K562 (cell line): ENCODE results near the gene SHC1. TPM values are rescaled to one million over a fixed set of nuclear protein-coding genes. Genes with fewer than 3 reads are reported as not detected.

ENCODE experiments used
- ATF7 ChIP-seq: fragments of 450-650 bp; IDR thresholded peaks from 2 replicates; pipeline ENCODE4 v1.7.1; 2014; ENCODE audit warnings: mild to moderate bottlenecking, moderate library complexity
- BCOR ChIP-seq: fragments of 450-650 bp; IDR thresholded peaks from 2 replicates; pipeline ENCODE4 v1.6.1; 2016
- CSDE1 ChIP-seq, 2 experiments: fragments of 450-650 bp; IDR thresholded peaks; 2 replicates each; pipeline ENCODE4 v1.6.1; 2016; ENCODE audit warnings: mild to moderate bottlenecking in 1 of 2
- E2F3 ChIP-seq: fragments of 250-450 bp; sonication (Bioruptor Pico); IDR thresholded peaks from 2 replicates; pipeline ENCODE4 v1.4.0; 2020; ENCODE audit warnings: mild to moderate bottlenecking
- ELF1 ChIP-seq: fragments of 200-800 bp; sonication (Bioruptor generic); IDR thresholded peaks from 2 replicates; pipeline ENCODE4 v1.6.1; 2016; ENCODE audit warnings: missing genetic modification characterization, missing compliant biosample characterization
- ETV6 ChIP-seq, 3 experiments: fragments of 150-350 bp in 1 of 3; sonication (generic) in 1 of 3; formaldehyde crosslinking in 1 of 3; IDR thresholded peaks; 2 replicates each; pipeline versions ENCODE4 v1.6.1 to v1.8.0; 2014 to 2022; ENCODE audit warnings: borderline replicate concordance in 2 of 3, low read depth in 2 of 3, antibody characterized with exemption in 1 of 3, low read length in 1 of 3, mild to moderate bottlenecking in 1 of 3, missing genetic modification reagents in 1 of 3
- ILF3 ChIP-seq: fragments of 450-650 bp; IDR thresholded peaks from 2 replicates; pipeline ENCODE4 v1.6.1; 2018; ENCODE audit warnings: antibody characterized with exemption, mild to moderate bottlenecking, moderate library complexity, borderline replicate concordance
- IRF9 ChIP-seq: fragments of 450-650 bp; IDR thresholded peaks from 2 replicates; pipeline ENCODE4 v1.6.1; 2016; ENCODE audit warnings: missing biosample characterization, missing genetic modification characterization
- NR2C2 ChIP-seq, 2 experiments: fragments of 200-800 bp in 1 of 2; sonication (Bioruptor generic) in 1 of 2; sonication (generic) in 1 of 2; formaldehyde crosslinking in 1 of 2; IDR thresholded peaks; 2 replicates each; pipeline versions ENCODE4 v1.6.1 to v1.8.0; 2016 to 2022; ENCODE audit warnings: mild to moderate bottlenecking in 1 of 2, missing compliant biosample characterization in 1 of 2, missing genetic modification characterization in 1 of 2, missing genetic modification reagents in 1 of 2
- NR3C1 ChIP-seq: sonication (generic); formaldehyde crosslinking; IDR thresholded peaks from 2 replicates; pipeline ENCODE4 v1.8.1; 2022; ENCODE audit warnings: missing genetic modification reagents
- PML ChIP-seq: IDR thresholded peaks from 2 replicates; pipeline ENCODE4 v1.6.1; 2012; ENCODE audit warnings: low read length, inconsistent platforms
- RBFOX2 ChIP-seq: fragments of 200-400 bp; formaldehyde crosslinking; IDR thresholded peaks from 2 replicates; pipeline ENCODE4 v1.6.1; 2017; ENCODE audit warnings: low read depth, mild to moderate bottlenecking, low read length, moderate library complexity
- RFX7 ChIP-seq: fragments of 250-450 bp; sonication (Bioruptor Pico); IDR thresholded peaks from 2 replicates; pipeline ENCODE4 v1.5.1; 2021; ENCODE audit warnings: mild to moderate bottlenecking
- ZC3H8 ChIP-seq: fragments of 450-650 bp; IDR thresholded peaks from 2 replicates; pipeline ENCODE4 v1.6.1; 2017
- ZNF224 ChIP-seq: sonication (generic); formaldehyde crosslinking; IDR thresholded peaks from 2 replicates; pipeline ENCODE4 v1.8.0; 2022; ENCODE audit warnings: mild to moderate bottlenecking, missing genetic modification reagents
- ZNF445 ChIP-seq: fragments of 250-450 bp; sonication (Bioruptor Pico); IDR thresholded peaks from 2 replicates; pipeline ENCODE4 v1.4.0; 2020; ENCODE audit warnings: low read depth, mild to moderate bottlenecking, moderate library complexity
- ZNF584 ChIP-seq: fragments of 200-800 bp; sonication (Bioruptor generic); IDR thresholded peaks from 2 replicates; pipeline ENCODE4 v1.6.1; 2016; ENCODE audit warnings: low read depth, mild to moderate bottlenecking, missing genetic modification characterization, missing compliant biosample characterization
- polyA plus RNA-seq, 8 experiments: library from polyadenylated mRNA; depleted of rRNA in 4 of 8; stranded (reverse) in 5 of 8; unstranded in 3 of 8; fragments of >200 nt; fragmentation: Nextera tagmentation in 2 of 8; fragmentation: Illumina TruSeq in 1 of 8; extraction: Ambion mirVana in 2 of 8; extraction: Trizol in 1 of 8; gene quantifications; 2 replicates each; pipeline versions ENCODE4 v1.2.1 to v1.2.3, GENCODE V29; 2011 to 2014; ENCODE audit warnings: inconsistent platforms in 1 of 8, missing spikeins in 1 of 8
- total RNA-seq, 7 experiments: library from RNA; depleted of rRNA in 6 of 7; stranded (reverse); fragments of >200 nt in 6 of 7; fragmentation: Illumina TruSeq in 2 of 7; extraction: Trizol in 2 of 7; gene quantifications; 2 replicates each; pipeline versions ENCODE4 v1.2.1 to v1.2.3, GENCODE V29; 2011 to 2021; ENCODE audit warnings: low replicate concordance in 1 of 7
- TF ChIP-seq, protein P1 (sequence below): sonication (generic); formaldehyde crosslinking; IDR thresholded peaks from 2 replicates; pipeline ENCODE4 v1.8.1; 2023; ENCODE audit warnings: mild to moderate bottlenecking, missing genetic modification reagents, moderate library complexity
- TF ChIP-seq, protein P2 (sequence below), 2 experiments: IDR thresholded peaks in 1 of 2; conservative IDR thresholded peaks in 1 of 2; 2 replicates each; pipeline ENCODE4 v1.6.1; 2016; ENCODE audit warnings: low read depth in 2 of 2, mild to moderate bottlenecking in 1 of 2, missing compliant biosample characterization in 1 of 2, missing genetic modification characterization in 1 of 2, moderate library complexity in 1 of 2
- TF ChIP-seq, protein P3 (sequence below): fragments of 450-650 bp; formaldehyde crosslinking; IDR thresholded peaks from 2 replicates; pipeline ENCODE4 v1.4.0; 2020; ENCODE audit warnings: mild to moderate bottlenecking, moderate library complexity

The SHC1 gene
- total and polyA plus RNA-seq, 9 of the 15 experiments (the other 6 are each of a cell fraction or from before 2014, with no cell fraction given) = 4.1 to 113 (median 51.9) TPM

DNA sequence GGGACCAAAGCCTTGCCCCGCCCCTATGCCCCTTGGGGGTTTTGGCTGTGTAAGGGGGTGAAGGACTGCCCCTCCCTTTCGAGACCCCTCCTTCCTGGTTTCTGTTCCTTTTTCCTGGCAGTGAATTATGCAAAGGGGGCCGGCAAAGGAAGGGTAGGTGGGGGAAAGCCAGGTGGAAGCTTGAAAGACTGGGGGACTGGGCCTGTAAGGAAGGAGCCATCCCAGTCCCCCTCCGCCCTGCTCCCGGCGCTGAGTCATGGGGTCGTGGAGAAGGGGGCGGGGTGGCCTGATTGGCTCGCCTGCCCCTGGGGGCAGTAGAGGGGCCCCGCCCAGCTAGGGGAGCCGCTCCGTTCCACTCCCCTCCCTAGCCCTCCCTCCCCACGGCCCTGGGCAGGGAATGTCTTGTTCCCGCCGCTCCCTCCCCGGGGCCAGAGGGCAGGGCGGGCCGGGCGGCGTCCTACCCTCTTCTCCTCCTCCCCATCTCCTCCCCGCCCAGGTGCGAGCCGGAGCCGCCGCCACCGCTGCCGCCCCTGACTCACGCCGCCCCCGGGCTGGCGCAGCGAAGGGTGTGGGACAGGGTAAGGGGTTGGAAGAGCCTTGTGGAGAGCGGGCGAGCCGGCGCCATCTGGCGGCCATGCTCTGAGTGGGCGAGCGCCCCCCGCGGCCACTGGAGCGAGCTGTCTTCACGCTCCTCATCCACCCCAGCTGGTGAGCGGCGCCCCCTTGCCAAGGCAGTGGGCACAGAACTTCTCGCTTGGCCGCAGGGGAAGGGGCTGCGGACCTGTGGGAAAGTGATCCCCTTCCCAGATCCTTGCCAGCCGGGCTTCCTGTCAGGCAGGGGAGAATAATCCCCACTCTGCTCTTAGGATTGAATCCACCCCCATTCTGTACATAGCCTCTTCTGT, 46.7 kb upstream of the SHC1 start (continued):
- TF ChIP-seq, protein P1, sequence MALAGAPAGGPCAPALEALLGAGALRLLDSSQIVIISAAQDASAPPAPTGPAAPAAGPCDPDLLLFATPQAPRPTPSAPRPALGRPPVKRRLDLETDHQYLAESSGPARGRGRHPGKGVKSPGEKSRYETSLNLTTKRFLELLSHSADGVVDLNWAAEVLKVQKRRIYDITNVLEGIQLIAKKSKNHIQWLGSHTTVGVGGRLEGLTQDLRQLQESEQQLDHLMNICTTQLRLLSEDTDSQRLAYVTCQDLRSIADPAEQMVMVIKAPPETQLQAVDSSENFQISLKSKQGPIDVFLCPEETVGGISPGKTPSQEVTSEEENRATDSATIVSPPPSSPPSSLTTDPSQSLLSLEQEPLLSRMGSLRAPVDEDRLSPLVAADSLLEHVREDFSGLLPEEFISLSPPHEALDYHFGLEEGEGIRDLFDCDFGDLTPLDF (CRISPR knock-in tag) = peak; percentile 62; the same call in 1 of the 2 replicates
- TF ChIP-seq E2F3 (CRISPR knock-in tag) = no peak
- 0 out of 4 replicates have a peak, but pooled peaks of 1 of the 2 experiments have one; percentile 55 for TF ChIP-seq ETV6 (IDR thresholded peaks at IDR 0.05; ENCODE audit: borderline replicate concordance in 1 of 2, low read depth in 2 of 2, low read length in 1 of 2)
- no peak for TF ChIP-seq ETV6 (CRISPR knock-in tag; IDR thresholded peaks at IDR 0.05; ENCODE audit: borderline replicate concordance)
- no peak for TF ChIP-seq RFX7 (CRISPR knock-in tag)
- TF ChIP-seq IRF9 (tag) = no peak
- peak; percentile 84 for TF ChIP-seq NR2C2 (CRISPR knock-in tag; IDR thresholded peaks at IDR 0.05)
- TF ChIP-seq NR2C2 (tag; IDR thresholded peaks at IDR 0.05) = peak; percentile 72
- TF ChIP-seq ZC3H8 = no peak
- no peak for TF ChIP-seq NR3C1 (CRISPR knock-in tag)
- peak; percentile 82 for TF ChIP-seq ATF7
- peak; percentile 45; the same call in 1 of the 2 replicates for TF ChIP-seq BCOR
- no peak for TF ChIP-seq CSDE1 (IDR thresholded peaks at IDR 0.05)
- TF ChIP-seq ZNF224 (CRISPR knock-in tag) = no peak
- TF ChIP-seq, protein P2, sequence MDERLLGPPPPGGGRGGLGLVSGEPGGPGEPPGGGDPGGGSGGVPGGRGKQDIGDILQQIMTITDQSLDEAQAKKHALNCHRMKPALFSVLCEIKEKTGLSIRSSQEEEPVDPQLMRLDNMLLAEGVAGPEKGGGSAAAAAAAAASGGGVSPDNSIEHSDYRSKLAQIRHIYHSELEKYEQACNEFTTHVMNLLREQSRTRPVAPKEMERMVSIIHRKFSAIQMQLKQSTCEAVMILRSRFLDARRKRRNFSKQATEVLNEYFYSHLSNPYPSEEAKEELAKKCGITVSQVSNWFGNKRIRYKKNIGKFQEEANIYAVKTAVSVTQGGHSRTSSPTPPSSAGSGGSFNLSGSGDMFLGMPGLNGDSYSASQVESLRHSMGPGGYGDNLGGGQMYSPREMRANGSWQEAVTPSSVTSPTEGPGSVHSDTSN (CRISPR knock-in tag; IDR thresholded peaks at IDR 0.05; ENCODE audit: low read depth) = no peak
- TF ChIP-seq, protein P2 (tag; conservative IDR thresholded peaks at IDR 0.05; ENCODE audit: low read depth) = no peak
- no peak for TF ChIP-seq ILF3
- 0 out of 2 replicates have a peak, but pooled peaks have one; percentile 35 for TF ChIP-seq ZNF584
- no peak for TF ChIP-seq ZNF445 (CRISPR knock-in tag)
- peak; percentile 81 for TF ChIP-seq RBFOX2
- no peak; the same call in 1 of the 2 replicates for TF ChIP-seq ELF1 (tag)
- TF ChIP-seq PML = no peak; the same call in 1 of the 2 replicates
- TF ChIP-seq, protein P3, sequence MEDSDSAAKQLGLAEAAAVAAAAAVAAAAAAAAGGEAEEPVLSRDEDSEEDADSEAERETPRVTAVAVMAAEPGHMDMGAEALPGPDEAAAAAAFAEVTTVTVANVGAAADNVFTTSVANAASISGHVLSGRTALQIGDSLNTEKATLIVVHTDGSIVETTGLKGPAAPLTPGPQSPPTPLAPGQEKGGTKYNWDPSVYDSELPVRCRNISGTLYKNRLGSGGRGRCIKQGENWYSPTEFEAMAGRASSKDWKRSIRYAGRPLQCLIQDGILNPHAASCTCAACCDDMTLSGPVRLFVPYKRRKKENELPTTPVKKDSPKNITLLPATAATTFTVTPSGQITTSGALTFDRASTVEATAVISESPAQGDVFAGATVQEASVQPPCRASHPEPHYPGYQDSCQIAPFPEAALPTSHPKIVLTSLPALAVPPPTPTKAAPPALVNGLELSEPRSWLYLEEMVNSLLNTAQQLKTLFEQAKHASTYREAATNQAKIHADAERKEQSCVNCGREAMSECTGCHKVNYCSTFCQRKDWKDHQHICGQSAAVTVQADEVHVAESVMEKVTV (CRISPR knock-in tag) = peak; percentile 84
